Frontal cortex (tissue), 4 donors: ENCODE data around the gene TRMT112. TPM values are rescaled to one million over a fixed set of nuclear protein-coding genes. Genes with fewer than 3 reads are reported as not detected.

Experiments used
- DNase-seq, 2 donors: peaks; one replicate each; pipeline ENCODE4 v3.0.0; 2012; ENCODE audit warnings: low spot score in 2 of 2
- FAIRE-seq: peaks from 2 replicates; lab custom pipeline; 2012; peaks lifted over from hg19 to GRCh38; lab: Jason Lieb, UNC
- total RNA-seq: library from RNA; depleted of rRNA; stranded (reverse); fragments of >200 nt; gene quantifications from one replicate; pipeline ENCODE4 v1.2.3, GENCODE V29; 2014
- donor health status: control.
- donor health status: control.
- donor health status: control.

The TRMT112 gene
- total RNA-seq, 1 donor from 2014 or later: 103 TPM

DNA sequence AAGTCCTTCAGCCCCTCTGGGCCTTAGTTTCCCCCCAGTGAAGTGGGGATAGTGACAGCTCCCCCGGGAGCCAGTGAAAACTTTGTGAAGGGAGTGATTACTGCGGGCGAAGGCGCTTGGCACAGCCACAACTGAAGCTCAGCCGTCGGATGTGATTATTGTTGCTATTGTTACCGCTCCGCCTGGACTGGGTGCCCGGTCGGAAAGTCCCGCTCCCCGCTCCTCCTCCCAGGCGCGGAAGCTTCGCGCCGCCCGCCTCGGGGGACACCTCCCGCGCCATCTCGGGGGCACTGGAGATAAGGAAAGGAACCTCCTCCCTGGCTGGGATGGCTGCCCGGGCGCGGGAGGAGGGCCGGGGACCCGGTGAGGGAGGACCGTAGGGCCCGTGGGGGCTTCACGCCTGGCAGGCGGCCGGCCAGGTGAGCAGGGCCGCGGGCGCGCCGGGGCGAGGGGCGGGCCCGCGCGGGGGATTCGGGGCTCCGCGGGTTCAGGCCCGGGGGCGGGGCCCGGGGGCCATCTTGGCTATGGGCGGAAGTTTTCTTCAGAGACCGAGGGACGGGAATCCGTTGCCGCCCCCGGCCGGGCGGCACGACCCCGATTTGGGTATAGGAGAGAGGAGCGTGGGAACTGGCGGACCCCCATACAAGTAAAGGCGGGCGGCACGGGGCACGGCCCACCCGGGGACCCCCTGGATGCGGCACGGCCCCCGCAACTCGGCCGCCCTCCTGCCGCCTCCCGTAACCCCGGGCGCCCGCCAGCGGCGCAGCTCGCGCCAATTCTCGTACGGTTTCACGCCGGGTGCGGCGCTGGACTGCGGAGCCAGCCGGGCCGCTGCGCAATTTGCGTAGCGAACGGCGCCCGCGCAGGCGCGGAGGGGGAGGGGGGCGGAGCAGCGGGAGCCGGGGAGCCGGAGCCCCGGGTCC is 32.1 kb downstream of the TRMT112 start, which contains the start of gene GPR137:
TSS of gene GPR137 (plus strand) at position 887 of the 923 bp plus-strand sequence. CDS start 677 bp downstream, outside the sequence.
- FAIRE-seq (no peak), DNase-seq (peak; percentile 94 to 96)

- no peak for FAIRE-seq
Observed at GRCh38 chr11:64284048-64284961, 33.1 kb downstream of the TRMT112 start, which contains the start of gene BAD. Gene BAD, minus strand, starts transcription at chr11:64284665. Its CDS starts 297 bp downstream, at chr11:64284368.

GRCh38 chr11:64283092-64283491 is 34.3 kb downstream of the TRMT112 start:
- no peak for FAIRE-seq

More at GRCh38 chr11:64284048-64284961, 33.1 kb downstream of the TRMT112 start, which contains the start of gene BAD:
- DNase-seq: peak; percentile 98 to 99

GRCh38 chr11:64281957-64282770 is 35.2 kb downstream of the TRMT112 start:
- FAIRE-seq (no peak), DNase-seq (no peak)

More at GRCh38 chr11:64283092-64283491, 34.3 kb downstream of the TRMT112 start:
- DNase-seq: no peak

DNA sequence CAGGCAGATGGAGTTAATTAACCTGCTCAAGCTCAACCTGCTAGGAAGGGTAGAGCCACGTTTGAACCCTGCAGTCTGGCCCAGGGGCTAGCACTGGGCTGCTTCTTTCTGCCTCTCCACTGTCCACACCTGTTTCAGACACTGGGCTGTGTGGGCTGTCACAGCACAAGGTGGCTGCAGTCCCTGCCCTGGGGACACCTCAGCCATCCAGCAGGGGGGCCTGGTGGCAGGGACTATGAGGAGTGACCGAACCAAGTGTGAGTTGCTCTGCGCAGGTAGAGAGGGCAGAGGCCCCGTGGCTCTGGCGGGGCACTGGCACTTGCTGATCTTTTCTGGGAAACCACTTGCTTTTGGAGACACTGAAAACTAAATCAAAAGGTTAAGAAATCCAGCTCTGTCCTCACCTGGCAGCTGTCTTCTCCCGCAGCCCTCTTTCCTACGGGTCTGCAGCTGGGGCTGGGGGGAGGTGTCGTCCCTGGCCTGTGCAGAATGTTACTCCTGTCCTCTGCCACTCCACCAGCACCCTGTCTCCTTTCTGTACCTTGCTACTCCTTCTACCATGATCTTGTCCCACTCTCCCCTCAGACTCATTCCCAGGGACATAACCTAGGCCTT is 38.7 kb downstream of the TRMT112 start:
- FAIRE-seq: no peak

DNA sequence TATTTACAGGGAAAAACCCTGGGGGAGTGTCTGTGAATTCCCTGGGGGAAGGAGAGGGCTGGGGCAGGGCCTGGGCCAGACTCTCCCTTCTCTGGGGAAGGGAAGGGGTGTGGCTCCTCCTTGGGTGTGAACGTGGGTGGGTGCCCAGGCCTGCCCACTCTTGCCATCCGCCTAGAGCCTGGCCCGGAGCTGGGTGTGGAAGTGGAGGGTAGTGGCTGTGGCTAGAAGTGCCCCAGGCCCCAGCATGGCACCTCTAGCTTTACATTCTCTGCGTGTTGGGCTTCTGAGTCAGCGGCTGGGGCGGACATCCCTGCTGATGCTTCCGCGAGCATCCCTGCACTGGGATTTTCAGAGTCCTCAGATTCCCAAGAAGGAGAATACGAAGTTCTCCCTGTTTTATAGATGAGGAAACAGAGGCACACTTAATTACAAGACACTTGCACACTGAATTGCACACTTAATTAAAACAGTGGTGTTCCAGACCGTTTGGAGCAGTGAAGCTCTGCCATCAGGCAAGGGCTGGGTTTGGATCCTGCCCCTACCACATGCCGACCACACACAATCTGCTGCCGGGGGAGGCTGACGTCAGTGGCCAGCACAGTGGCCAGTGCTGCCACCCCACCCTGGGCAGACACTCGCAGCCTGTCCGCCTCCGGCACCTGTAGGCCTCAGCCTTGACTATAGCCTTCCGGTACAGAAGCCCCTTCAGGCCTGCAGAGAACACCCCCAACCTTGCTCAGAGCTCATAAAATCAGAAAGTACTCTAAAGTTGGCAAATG is 40.5 kb downstream of the TRMT112 start:
- no peak for FAIRE-seq

More for the DNA sequence above, 38.7 kb downstream of the TRMT112 start:
- DNase-seq: no peak

GRCh38 chr11:64275841-64276240 is 41.5 kb downstream of the TRMT112 start:
- DNase-seq (no peak), FAIRE-seq (no peak)

More for the DNA sequence above, 40.5 kb downstream of the TRMT112 start:
- no peak for DNase-seq

DNA sequence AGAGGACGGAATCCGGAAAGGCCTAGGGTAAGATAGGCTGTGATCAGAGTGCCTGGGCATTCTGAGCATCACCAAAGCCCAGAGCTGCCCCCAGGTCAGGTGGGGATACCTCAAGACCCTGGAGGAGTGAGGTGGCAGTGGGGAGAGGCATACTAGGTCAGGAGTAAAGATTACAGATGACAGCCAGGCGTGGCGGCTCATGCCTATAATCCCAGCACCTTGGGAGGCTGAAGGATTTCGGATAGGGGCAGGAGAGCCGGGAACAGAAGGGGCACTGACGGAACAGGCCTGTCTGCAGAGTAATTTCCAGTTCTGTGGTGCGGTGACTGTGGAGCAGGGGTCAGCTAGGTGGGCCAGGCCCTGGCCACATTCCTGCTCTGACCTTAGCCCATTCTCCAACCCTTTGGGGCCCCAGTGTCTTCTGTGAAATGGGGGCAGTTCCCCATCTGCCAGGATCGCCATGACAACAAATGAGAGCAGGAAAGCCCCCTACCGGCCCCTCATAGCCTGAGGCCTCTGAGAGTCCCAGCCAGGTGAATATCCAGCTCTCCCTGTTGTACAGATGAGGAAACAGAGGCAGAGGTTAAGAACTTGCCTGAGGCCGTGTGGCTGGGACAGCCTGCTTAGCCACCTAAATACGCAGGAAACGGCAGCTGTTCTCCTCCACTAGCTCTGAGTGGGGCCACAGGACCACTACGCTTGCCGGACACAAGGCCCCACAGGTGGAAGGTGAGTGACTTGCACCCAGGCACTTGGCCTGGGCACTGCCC is 42.1 kb downstream of the TRMT112 start:
- no peak for FAIRE-seq
- no peak for DNase-seq

GRCh38 chr11:64269540-64270220 is 47.7 kb downstream of the TRMT112 start:
- DNase-seq (peak; percentile 91 to 94), FAIRE-seq (peak; percentile 55)

GRCh38 chr11:64268893-64269539 is 48.3 kb downstream of the TRMT112 start:
- no peak for DNase-seq
- FAIRE-seq: no peak

DNA sequence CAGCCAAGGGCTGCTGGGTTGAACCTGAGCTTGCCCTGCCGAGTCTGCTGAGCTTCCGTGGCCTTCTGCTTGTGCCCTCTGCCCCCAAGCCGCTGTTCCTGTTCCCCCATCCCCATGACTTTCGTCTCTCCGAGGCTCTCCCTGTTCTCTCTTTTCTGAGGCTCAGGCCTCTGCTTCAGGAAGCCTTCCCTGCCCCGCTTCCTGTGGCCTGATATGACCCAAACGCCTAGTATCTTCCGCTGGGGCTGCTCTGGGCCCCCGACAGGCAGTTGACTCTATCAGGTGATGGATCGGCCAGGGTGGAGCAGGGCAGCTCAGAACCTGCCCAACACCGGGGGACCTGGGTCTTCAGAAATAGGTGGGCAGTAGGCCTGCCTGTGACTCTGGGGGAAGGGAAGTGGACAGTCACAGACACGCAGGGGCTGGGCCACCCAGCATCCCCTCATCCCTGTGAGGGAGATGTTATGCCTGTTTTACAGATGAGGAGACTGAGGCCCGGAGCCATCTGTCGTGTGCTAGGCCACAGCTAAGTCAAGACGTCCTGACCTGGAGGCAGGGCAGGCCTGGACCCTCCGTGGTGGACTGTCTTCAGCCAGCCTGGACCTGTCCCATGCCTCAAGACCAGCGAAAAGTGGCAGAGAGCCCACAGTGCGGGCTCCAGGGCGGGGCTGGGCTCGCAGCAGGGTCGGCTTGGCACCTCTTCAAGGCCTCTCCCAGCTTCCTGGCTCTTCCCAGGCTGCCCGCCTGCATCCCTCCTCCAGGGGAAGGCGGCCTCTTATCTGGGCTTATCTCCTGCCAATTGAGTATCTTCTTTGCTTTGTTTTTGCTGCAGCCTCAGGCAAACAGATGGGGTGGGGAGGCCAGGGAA is 49.1 kb downstream of the TRMT112 start:
- FAIRE-seq (no peak), DNase-seq (no peak)

- no peak for DNase-seq
- no peak for FAIRE-seq
Observed at GRCh38 chr11:64267207-64267945, 50.0 kb downstream of the TRMT112 start.
